Upper lobe of left lung (tissue), 6 donors: ENCODE measurements around the gene VLDLR. TPM values are rescaled to one million over a fixed set of nuclear protein-coding genes. Genes with fewer than 3 reads are reported as not detected.

Experiments used
- total RNA-seq, 6 donors: library from RNA; depleted of rRNA in 4 of 6; stranded (reverse); fragments of >200 nt in 4 of 6; gene quantifications; one replicate each; pipeline versions ENCODE4 v1.1.0 to v1.2.1, GENCODE V29; 2016 to 2021
- donor health status: DM: no; HTN: no; CAD: no; lungs with moderate emphysema.
- donor health status: DM: no; HTN: yes; CAD: no; lungs with severe emphysema.

Gene VLDLR
- total RNA-seq, 6 donors from 2014 or later = 3.1 to 25.3 (median 11.9) TPM

Other genes with a start within 250 kb of the VLDLR start
- not detected for gene KCNV2, start 95.7 kb downstream of the VLDLR start, total RNA-seq
- 10 to 100 TPM; 20.4 to 49.2 (median 38.9) TPM for gene PUM3, start 222.3 kb downstream of the VLDLR start, total RNA-seq